NCI-H446 (cell line): ENCODE measurements around the gene ARRDC1.
"Not testable (repeated sequence)": the region's sequence is repeated elsewhere in the genome, so short reads cannot be mapped to it uniquely, and the experiment has no call there.

Experiments
- DNase-seq, 2 experiments: peaks; one replicate each; lab custom pipeline; 2025; lab: John Stamatoyannopoulos, UW

Gene ARRDC1

GRCh38 chr9:137605121-137606004 is at the start of gene ARRDC1:
ARRDC1 (plus strand) TSS chr9:137605686; CDS start chr9:137605718, 32 bp downstream.
- DNase-seq, result peak; percentile 64 to 90

GRCh38 chr9:137556069-137556838 is 49.2 kb upstream of the ARRDC1 start:
- DNase-seq, result no peak

GRCh38 chr9:137558127-137558526 is 47.4 kb upstream of the ARRDC1 start:
- no peak for DNase-seq

GRCh38 chr9:137564134-137564533 is 41.4 kb upstream of the ARRDC1 start:
- no peak for DNase-seq

GRCh38 chr9:137564817-137565411 is 40.6 kb upstream of the ARRDC1 start:
- DNase-seq, result no peak

- DNase-seq, result not testable (repeated sequence)
These were observed 37.0 kb upstream of the ARRDC1 start for GRCh38 chr9:137568445-137568844.

- no peak for DNase-seq
These were observed 35.8 kb upstream of the ARRDC1 start for GRCh38 chr9:137569609-137570203.

GRCh38 chr9:137570566-137570965 is 34.9 kb upstream of the ARRDC1 start:
- no peak for DNase-seq

- no peak for DNase-seq
These were observed 31.3 kb upstream of the ARRDC1 start for GRCh38 chr9:137574192-137574591.

- DNase-seq, result no peak
These were observed 30.1 kb upstream of the ARRDC1 start for GRCh38 chr9:137575364-137575715.

GRCh38 chr9:137575716-137576411 is 29.6 kb upstream of the ARRDC1 start:
- no peak for DNase-seq

- DNase-seq, result peak; percentile 42 to 84
These were observed 26.8 kb upstream of the ARRDC1 start, which contains the start of gene DPH7 for GRCh38 chr9:137578518-137579258. DPH7 (minus strand) TSS chr9:137578925; CDS start chr9:137578777, 148 bp downstream.

GRCh38 chr9:137579259-137579604 is 26.3 kb upstream of the ARRDC1 start:
- DNase-seq, result no peak

GRCh38 chr9:137580209-137580953 is 25.1 kb upstream of the ARRDC1 start:
- DNase-seq, result no peak

GRCh38 chr9:137580954-137581322 is 24.5 kb upstream of the ARRDC1 start:
- no peak for DNase-seq

GRCh38 chr9:137581361-137582285 is 23.9 kb upstream of the ARRDC1 start:
- DNase-seq, result no peak

- no peak for DNase-seq
These were observed 23.1 kb upstream of the ARRDC1 start for GRCh38 chr9:137582286-137582860.

GRCh38 chr9:137583347-137583746 is 22.1 kb upstream of the ARRDC1 start:
- DNase-seq, result no peak

- no peak for DNase-seq
These were observed 21.5 kb upstream of the ARRDC1 start for GRCh38 chr9:137583957-137584356.
